ENCODE results near the gene CDC14A.

CDC14A gene

DNA sequence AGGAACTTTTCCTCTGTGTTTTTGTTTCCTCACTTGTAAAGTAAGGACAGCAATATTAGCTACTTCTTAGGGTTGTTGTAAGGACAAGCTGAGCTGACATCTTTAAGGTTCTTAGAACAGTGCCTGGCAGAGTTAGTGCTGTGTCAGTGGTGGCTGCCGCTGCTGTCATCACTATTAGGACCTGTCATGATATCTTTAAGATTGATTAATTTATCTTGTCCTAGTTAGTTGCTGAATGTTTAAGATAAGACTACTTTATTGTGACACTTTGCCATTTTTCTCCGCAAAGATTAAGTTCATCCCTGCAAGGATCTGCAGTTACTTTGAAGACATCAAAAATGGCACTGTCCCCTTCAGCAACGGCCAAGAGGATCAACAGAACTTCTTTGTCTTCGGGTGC lies 145.5 kb downstream of the CDC14A start:
- Histone ChIP-seq H3K9me2 (replicated peaks; ENCODE audit: control insufficient read depth, low read length) (no peaks in the 10 kb centered on the region), H3K4me1 (ENCODE audit: control insufficient read depth, low read length) (no peaks in the 10 kb centered on the region), H3K4me3 (ENCODE audit: low read length) (no peak overlapping the region), H3K36me3 (ENCODE audit: control insufficient read depth, low read length) (no peaks in the 10 kb centered on the region), H3K27me3 (ENCODE audit: control insufficient read depth, low read length) (no peaks in the 10 kb centered on the region), H3K9me3 (ENCODE audit: control insufficient read depth, insufficient read depth, low read length) (no peaks in the 10 kb centered on the region), H3F3A (ENCODE audit: control insufficient read depth, insufficient read depth) (no peaks in the 10 kb centered on the region), H3K4me2 (ENCODE audit: low read length) (no peak overlapping the region), H3K27ac (ENCODE audit: low read depth, low read length) (no peak overlapping the region), H4K20me1 (ENCODE audit: control insufficient read depth, insufficient read depth, low read depth, low read length) (no peaks in the 10 kb centered on the region), H3K79me2 (ENCODE audit: control insufficient read depth, low read length) (no peaks in the 10 kb centered on the region)
- TF ChIP-seq EZH2phosphoT487 (IDR thresholded peaks at IDR 0.05; ENCODE audit: borderline replicate concordance, low read length): no peak
- TF ChIP-seq, protein P1, sequence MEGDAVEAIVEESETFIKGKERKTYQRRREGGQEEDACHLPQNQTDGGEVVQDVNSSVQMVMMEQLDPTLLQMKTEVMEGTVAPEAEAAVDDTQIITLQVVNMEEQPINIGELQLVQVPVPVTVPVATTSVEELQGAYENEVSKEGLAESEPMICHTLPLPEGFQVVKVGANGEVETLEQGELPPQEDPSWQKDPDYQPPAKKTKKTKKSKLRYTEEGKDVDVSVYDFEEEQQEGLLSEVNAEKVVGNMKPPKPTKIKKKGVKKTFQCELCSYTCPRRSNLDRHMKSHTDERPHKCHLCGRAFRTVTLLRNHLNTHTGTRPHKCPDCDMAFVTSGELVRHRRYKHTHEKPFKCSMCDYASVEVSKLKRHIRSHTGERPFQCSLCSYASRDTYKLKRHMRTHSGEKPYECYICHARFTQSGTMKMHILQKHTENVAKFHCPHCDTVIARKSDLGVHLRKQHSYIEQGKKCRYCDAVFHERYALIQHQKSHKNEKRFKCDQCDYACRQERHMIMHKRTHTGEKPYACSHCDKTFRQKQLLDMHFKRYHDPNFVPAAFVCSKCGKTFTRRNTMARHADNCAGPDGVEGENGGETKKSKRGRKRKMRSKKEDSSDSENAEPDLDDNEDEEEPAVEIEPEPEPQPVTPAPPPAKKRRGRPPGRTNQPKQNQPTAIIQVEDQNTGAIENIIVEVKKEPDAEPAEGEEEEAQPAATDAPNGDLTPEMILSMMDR (IDR thresholded peaks at IDR 0.05; ENCODE audit: low read depth, low read length, poor library complexity, severe bottlenecking): no peak

DNA sequence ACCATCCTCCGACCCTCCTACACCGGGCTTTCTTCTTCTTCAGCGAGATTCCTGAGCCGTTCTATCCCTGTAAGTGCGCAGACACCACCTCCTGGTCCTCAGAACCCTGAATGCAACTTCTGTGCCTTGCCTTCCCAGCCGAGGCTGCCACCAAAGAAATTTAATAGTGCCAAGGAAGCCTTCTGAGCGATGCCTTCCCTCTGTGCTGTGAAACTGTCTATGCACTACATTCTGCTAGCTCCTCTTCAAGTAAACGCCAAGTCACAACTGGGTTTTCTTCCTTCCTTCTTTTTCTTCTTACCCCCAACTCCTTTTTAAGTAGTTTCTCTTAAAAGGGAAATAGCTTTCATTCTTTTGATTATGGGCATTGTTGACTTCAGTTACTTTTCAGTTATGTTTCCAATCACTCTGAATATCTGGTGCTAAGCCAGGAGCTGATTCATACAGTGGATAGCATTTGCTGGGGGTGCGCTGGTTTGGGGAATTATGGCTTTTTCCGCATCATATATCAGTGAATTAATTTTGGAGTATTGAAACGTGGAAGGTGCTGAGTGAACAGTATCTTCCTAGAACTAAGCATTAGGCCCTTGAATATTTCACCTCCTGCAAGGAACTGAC lies 147.0 kb downstream of the CDC14A start:
- TF ChIP-seq EZH2phosphoT487 (IDR thresholded peaks at IDR 0.05; ENCODE audit: borderline replicate concordance, low read length): no peak
- TF ChIP-seq, protein P1 (IDR thresholded peaks at IDR 0.05; ENCODE audit: low read depth, low read length, poor library complexity, severe bottlenecking): no peak
- Histone ChIP-seq H3F3A (ENCODE audit: control insufficient read depth, insufficient read depth) (no peaks in the 10 kb centered on the region), H3K4me3 (ENCODE audit: low read length) (no peak overlapping the region), H4K20me1 (ENCODE audit: control insufficient read depth, insufficient read depth, low read depth, low read length) (no peaks in the 10 kb centered on the region), H3K79me2 (ENCODE audit: control insufficient read depth, low read length) (no peaks in the 10 kb centered on the region), H3K9me3 (ENCODE audit: control insufficient read depth, insufficient read depth, low read length) (no peaks in the 10 kb centered on the region), H3K36me3 (ENCODE audit: control insufficient read depth, low read length) (no peaks in the 10 kb centered on the region), H3K27me3 (ENCODE audit: control insufficient read depth, low read length) (no peaks in the 10 kb centered on the region), H3K27ac (ENCODE audit: low read depth, low read length) (no peak overlapping the region), H3K4me2 (ENCODE audit: low read length) (no peak overlapping the region), H3K9me2 (replicated peaks; ENCODE audit: control insufficient read depth, low read length) (no peaks in the 10 kb centered on the region), H3K4me1 (ENCODE audit: control insufficient read depth, low read length) (no peaks in the 10 kb centered on the region)

DNA sequence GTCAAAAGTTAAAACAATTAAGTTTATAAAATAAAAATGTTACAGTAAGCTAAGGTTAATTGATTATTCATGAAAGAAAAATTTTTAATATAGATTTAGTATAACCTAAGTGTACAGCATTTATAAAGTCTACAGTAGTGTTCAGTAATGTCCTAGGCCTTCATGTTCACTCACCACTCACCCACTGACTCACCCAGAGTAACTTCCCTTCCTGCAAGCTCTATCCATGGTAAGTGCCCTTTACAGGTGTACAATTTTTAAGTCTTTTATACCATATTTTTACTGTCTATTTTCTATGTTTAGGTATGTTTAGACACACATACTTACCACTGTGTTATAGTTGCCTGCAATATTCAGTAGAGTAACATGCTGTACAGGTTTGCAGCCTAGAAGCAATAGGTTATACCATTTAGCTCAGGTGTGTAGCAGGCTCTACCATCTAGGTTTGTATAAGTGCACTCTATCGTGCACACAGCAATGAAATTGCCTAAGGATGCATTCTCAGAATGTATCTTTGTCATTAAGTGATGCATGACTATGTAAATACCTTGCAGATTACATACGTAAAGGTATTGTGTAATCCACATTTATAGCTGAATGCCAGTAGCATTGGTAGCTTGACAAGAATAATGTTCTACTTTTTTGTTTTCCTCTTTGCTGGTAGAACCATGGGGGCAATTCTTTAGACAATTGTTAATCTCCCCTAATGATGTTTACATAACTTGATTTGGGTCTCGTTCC lies 149.9 kb downstream of the CDC14A start:
- Histone ChIP-seq H3K4me2 (ENCODE audit: low read length) (no peak overlapping the region), H3K79me2 (ENCODE audit: control insufficient read depth, low read length) (no peaks in the 10 kb centered on the region), H3K27ac (ENCODE audit: low read depth, low read length) (no peak overlapping the region), H3K27me3 (ENCODE audit: control insufficient read depth, low read length) (no peaks in the 10 kb centered on the region), H3F3A (ENCODE audit: control insufficient read depth, insufficient read depth) (no peaks in the 10 kb centered on the region), H3K4me3 (ENCODE audit: low read length) (no peak overlapping the region), H3K36me3 (ENCODE audit: control insufficient read depth, low read length) (no peaks in the 10 kb centered on the region), H4K20me1 (ENCODE audit: control insufficient read depth, insufficient read depth, low read depth, low read length) (no peaks in the 10 kb centered on the region), H3K9me3 (ENCODE audit: control insufficient read depth, insufficient read depth, low read length) (no peaks in the 10 kb centered on the region), H3K9me2 (replicated peaks; ENCODE audit: control insufficient read depth, low read length) (no peaks in the 10 kb centered on the region), H3K4me1 (ENCODE audit: control insufficient read depth, low read length) (no peaks in the 10 kb centered on the region)
- TF ChIP-seq, protein P1 (IDR thresholded peaks at IDR 0.05; ENCODE audit: low read depth, low read length, poor library complexity, severe bottlenecking): no peak
- no peak for TF ChIP-seq EZH2phosphoT487 (IDR thresholded peaks at IDR 0.05; ENCODE audit: borderline replicate concordance, low read length)

Measured in DOHH2 (cell line).